HFF-Myc (cell line): ENCODE data around the gene OR6X1.

ENCODE experiments used
- DNase-seq: peaks from one replicate; pipeline ENCODE4 v3.0.0-alpha.2; 2011; ENCODE audit warnings: low read depth; ENCODE audit errors: extremely low read depth
- H3K4me3 ChIP-seq: replicated peaks from 2 replicates; pipeline ENCODE4 v1.5.1; 2011; ENCODE audit warnings: low read depth, mild to moderate bottlenecking, control low read depth, low read length
- TF ChIP-seq, protein P1 (sequence below): IDR thresholded peaks from 2 replicates; pipeline ENCODE4 v1.5.1; 2012; ENCODE audit warnings: mild to moderate bottlenecking, low read depth, low read length, control low read depth; ENCODE audit errors: missing control alignments

The OR6X1 gene, protein sequence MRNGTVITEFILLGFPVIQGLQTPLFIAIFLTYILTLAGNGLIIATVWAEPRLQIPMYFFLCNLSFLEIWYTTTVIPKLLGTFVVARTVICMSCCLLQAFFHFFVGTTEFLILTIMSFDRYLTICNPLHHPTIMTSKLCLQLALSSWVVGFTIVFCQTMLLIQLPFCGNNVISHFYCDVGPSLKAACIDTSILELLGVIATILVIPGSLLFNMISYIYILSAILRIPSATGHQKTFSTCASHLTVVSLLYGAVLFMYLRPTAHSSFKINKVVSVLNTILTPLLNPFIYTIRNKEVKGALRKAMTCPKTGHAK

DNA sequence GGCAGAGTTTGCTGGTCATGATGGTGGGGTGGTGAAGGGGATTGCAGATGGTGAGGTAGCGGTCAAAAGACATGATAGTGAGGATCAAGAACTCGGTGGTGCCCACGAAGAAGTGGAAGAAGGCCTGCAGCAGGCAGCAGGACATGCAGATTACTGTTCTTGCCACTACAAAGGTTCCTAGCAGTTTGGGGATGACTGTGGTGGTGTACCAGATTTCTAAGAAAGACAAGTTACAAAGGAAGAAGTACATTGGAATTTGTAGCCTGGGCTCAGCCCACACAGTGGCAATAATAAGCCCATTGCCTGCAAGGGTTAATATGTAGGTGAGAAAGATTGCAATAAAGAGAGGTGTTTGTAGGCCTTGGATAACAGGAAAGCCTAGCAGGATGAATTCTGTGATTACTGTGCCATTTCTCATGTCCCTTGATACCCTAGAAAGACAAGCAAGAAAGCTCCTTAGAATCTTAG is at the start of gene OR6X1:
Gene OR6X1, minus strand, starts transcription at position 418 of the 468 bp plus-strand sequence. Its CDS starts 0 bp downstream, at position 418.
- TF ChIP-seq, protein P1, sequence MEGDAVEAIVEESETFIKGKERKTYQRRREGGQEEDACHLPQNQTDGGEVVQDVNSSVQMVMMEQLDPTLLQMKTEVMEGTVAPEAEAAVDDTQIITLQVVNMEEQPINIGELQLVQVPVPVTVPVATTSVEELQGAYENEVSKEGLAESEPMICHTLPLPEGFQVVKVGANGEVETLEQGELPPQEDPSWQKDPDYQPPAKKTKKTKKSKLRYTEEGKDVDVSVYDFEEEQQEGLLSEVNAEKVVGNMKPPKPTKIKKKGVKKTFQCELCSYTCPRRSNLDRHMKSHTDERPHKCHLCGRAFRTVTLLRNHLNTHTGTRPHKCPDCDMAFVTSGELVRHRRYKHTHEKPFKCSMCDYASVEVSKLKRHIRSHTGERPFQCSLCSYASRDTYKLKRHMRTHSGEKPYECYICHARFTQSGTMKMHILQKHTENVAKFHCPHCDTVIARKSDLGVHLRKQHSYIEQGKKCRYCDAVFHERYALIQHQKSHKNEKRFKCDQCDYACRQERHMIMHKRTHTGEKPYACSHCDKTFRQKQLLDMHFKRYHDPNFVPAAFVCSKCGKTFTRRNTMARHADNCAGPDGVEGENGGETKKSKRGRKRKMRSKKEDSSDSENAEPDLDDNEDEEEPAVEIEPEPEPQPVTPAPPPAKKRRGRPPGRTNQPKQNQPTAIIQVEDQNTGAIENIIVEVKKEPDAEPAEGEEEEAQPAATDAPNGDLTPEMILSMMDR: no peak
- H3K4me3 ChIP-seq: no peak within 1 kb of the TSS
- no peak for DNase-seq

DNA sequence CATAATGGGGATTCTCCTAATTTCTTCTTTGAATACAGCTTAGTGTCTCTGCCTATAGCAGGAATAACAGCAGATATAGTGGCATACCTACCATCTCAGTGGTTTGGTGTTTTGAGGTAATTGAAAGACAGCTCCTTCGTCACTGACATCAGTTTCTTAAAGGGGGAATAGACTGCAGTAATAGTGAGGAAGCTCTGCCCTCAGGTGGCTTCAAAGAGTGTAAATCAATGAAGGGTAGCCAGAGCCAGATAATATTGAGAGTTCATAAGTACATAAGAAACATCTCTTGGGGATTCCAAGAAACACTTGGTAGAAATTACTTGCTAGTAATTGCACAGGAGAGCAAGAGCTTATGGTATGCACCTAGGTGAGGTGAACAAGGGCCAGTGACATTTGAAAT is 47.4 kb upstream of the OR6X1 start:
- no peak for DNase-seq
- H3K4me3 ChIP-seq: no peak overlapping the region
- TF ChIP-seq, protein P1: no peak

DNA sequence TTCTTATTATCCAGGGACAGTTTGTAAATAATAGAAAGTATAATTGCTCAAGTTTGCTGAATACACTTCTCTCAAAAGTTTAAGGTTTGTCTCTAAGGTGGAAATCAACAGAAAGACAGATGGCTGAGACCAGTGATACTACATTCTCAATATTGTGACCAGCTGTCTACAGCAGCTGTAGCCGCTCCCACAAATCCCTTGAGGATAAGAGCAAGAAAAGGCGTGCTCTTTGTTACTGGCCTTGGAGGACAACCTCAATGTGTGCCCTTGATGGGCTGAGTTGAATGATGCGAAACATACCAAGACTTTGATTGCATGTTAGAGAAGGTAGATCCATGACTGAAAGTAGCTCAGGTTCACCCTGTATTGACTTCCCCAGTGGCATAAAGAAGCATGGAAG is 45.7 kb upstream of the OR6X1 start:
- TF ChIP-seq, protein P1: no peak

DNA sequence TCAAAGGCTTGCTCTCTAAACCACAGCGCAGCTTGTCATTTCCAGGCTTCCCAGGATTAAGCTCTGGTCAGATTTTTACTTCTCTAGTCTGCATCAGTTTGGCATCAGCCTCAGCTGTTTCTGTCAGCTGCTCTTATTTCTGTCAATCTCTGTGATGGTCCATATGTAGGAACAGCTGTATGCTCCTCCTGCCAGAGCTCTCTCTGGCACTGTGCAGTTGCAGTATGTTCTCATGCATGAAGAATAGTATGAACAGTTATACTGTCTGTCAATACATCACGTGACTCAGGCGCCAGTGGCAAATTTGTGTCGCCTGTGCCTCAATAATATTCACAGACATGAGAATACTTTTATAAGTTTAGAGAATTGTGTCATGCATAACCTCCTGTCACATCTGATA is 45.1 kb upstream of the OR6X1 start:
- no peak for DNase-seq
- TF ChIP-seq, protein P1: no peak
- H3K4me3 ChIP-seq: no peak overlapping the region

More for the DNA sequence above, 45.7 kb upstream of the OR6X1 start:
- DNase-seq: no peak
- H3K4me3 ChIP-seq: no peak overlapping the region

DNA sequence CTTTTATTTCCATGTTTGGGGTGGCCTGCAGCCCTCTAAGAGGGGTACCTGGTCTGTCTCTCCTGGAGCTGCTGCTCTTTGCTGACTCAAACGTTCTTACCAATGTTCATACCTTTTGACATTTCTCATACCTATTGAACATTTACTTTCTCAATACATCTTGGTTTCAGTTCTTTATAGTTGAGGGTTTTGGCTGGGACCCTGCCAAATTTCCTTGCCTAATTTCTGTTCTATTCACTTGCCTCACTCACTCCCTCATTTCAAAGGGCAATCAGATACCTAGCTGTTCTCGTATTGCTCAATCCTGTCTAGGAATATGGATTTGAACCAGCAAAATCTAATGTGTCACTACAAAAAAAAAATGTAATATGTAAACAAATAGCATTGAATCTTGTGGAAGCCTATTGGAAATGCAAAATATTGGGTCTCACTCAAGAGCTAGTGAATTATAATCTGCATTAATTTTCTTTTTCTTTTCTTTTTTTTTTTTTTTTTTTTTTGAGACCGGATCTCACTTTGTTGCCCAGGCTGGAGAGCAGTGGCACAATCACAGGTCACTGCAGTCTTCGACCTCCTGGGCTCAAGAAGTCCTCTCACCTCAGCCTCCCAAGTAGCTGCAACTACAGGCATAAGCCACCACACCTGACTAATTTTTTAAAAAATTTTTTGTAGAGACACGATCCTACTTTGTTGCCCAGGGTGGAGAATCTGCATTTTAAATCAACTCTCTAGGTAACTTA is 44.4 kb upstream of the OR6X1 start:
- no peak overlapping the region for H3K4me3 ChIP-seq
- TF ChIP-seq, protein P1: no peak
- DNase-seq: no peak

DNA sequence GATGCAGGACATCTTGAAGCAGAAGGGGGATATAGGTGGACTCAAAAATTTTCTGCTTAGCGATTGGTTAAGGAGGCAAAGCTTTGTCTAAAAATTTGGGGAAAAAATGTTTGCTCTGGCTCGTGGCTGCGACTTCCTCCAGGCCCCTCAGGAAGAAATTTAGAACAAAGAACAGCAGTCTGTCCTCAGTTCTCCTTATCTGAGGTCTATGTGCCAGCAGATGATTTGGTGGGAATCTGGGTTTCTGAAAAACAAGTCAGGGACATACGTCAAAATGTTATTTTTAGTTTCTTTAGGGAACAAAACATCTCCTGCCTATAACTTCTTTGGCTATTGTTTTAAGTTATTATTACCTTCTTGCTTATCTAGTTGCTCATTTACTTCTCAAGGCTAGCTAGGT is 43.8 kb upstream of the OR6X1 start:
- TF ChIP-seq, protein P1: no peak
- DNase-seq: no peak
- no peak overlapping the region for H3K4me3 ChIP-seq
